Vagina (tissue), 2 donors: ENCODE measurements around the gene LPP. TPM values are rescaled to one million over a fixed set of nuclear protein-coding genes. Genes with fewer than 3 reads are reported as not detected.

Experiments used
- DNase-seq, 2 donors: peaks; one replicate each; pipeline ENCODE4 v3.0.0-alpha.2; 2017; ENCODE audit errors: extremely low spot score in 2 of 2
- H3K27ac ChIP-seq: fragments of 200-600 bp; sonication (generic); one replicate; pipeline ENCODE4 v1.5.1; 2019
- H3K27me3 ChIP-seq: fragments of 200-600 bp; sonication (generic); one replicate; pipeline ENCODE4 v1.5.1; 2019
- H3K36me3 ChIP-seq, 2 donors: fragments of 200-600 bp; sonication (generic); one replicate each; pipeline ENCODE4 v1.5.1; 2017 to 2019
- H3K4me1 ChIP-seq: fragments of 200-600 bp; sonication (generic); one replicate; pipeline ENCODE4 v1.5.1; 2019
- H3K4me3 ChIP-seq, 2 donors: fragments of 200-600 bp; sonication (generic); 1 replicate in 1 of 2; 2 replicates in 1 of 2; pipeline ENCODE4 v1.5.1; 2016 to 2019
- H3K9me3 ChIP-seq: fragments of 200-600 bp; sonication (generic); one replicate; pipeline ENCODE4 v1.5.1; 2019
- POLR2A ChIP-seq, 2 donors: fragments of 450-650 bp; IDR thresholded peaks; one replicate each; pipeline ENCODE4 v1.6.1; 2017; ENCODE audit warnings: antibody characterized with exemption in 2 of 2, mild to moderate bottlenecking in 2 of 2, moderate library complexity in 2 of 2
- POLR2AphosphoS5 ChIP-seq, 2 donors: sonication (generic); formaldehyde crosslinking; IDR thresholded peaks; one replicate each; pipeline ENCODE4 v1.9.0; 2017; ENCODE audit warnings: antibody characterized with exemption in 2 of 2, mild to moderate bottlenecking in 2 of 2, low read depth in 1 of 2; ENCODE audit not compliant: insufficient read depth in 1 of 2
- intact Hi-C: fragments of 100-400 bp; cut with DNase I; formaldehyde crosslinking; loops from one replicate; pipeline ENCODE4 v1.15.1; 2023
- total RNA-seq: library from RNA; depleted of rRNA; stranded (reverse); fragments of >200 nt; gene quantifications from one replicate; pipeline ENCODE4 v1.2.3, GENCODE V29; 2016
- TF ChIP-seq, protein P1 (sequence below), 3 experiments: fragments of 450-650 bp in 2 of 3; fragments of 200-600 bp in 1 of 3; sonication (generic) in 1 of 3; IDR thresholded peaks; one replicate each; pipeline ENCODE4 v1.5.1; 2017 to 2019; ENCODE audit warnings: antibody characterized with exemption in 3 of 3, mild to moderate bottlenecking in 2 of 3, moderate library complexity in 2 of 3

LPP gene
- total RNA-seq, 1 donor from 2014 or later, result 248 TPM

DNA sequence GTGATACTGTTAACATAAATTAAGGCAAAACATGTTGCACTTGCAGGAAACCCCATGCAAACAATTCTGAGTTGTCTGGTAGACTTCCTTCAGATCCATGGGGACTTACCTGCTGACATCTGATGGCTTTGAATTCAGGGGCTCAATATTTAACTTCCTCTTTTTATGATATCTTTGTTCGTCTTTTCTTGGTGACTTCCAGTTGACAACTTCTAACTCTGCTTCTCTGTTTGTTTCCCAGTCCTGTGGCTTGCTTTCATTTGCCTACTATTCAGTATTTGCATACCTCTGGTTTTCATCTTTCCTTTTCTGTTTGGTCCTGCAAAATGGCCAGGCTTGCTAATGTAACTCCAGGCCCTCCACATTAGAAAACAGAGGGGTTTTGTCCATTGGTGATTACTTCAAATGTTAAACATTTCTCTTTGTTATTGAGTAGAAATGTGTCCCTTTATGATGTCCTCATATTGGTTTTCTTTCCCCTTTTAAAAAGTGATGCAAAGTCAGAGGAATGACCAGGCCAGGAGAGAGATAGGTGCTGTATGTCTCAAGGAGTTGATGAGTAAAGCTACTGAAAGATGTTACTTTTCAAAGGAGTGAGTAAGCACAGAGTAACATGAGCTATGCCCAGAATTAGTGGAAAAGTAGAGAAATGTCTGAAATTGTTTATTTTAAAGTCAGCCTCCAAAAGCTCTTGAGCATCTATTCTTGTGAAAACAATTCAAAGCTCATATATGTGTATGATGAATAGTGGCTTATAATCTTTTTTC lies 335.9 kb downstream of the LPP start:
- H3K9me3 ChIP-seq, result no peaks in the 10 kb centered on the region
- DNase-seq, result no peak
- H3K27ac ChIP-seq, result no peak overlapping the region
- H3K4me3 ChIP-seq, result no peak overlapping the region
- intact Hi-C loops, result no loop called here
- TF ChIP-seq, protein P1, sequence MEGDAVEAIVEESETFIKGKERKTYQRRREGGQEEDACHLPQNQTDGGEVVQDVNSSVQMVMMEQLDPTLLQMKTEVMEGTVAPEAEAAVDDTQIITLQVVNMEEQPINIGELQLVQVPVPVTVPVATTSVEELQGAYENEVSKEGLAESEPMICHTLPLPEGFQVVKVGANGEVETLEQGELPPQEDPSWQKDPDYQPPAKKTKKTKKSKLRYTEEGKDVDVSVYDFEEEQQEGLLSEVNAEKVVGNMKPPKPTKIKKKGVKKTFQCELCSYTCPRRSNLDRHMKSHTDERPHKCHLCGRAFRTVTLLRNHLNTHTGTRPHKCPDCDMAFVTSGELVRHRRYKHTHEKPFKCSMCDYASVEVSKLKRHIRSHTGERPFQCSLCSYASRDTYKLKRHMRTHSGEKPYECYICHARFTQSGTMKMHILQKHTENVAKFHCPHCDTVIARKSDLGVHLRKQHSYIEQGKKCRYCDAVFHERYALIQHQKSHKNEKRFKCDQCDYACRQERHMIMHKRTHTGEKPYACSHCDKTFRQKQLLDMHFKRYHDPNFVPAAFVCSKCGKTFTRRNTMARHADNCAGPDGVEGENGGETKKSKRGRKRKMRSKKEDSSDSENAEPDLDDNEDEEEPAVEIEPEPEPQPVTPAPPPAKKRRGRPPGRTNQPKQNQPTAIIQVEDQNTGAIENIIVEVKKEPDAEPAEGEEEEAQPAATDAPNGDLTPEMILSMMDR (IDR thresholded peaks at IDR 0.05), result no peak
- TF ChIP-seq POLR2A (IDR thresholded peaks at IDR 0.05) (no peak), POLR2AphosphoS5 (IDR thresholded peaks at IDR 0.05; ENCODE audit: insufficient read depth in 1 of 2, low read depth in 1 of 2) (no peak)
- no peaks in the 10 kb centered on the region for H3K27me3 ChIP-seq
- H3K4me1 ChIP-seq, result peaks cover 24% of the 10 kb centered on the region
- peaks cover 0 to 5% of the 10 kb centered on the region in 2 donors for H3K36me3 ChIP-seq

DNA sequence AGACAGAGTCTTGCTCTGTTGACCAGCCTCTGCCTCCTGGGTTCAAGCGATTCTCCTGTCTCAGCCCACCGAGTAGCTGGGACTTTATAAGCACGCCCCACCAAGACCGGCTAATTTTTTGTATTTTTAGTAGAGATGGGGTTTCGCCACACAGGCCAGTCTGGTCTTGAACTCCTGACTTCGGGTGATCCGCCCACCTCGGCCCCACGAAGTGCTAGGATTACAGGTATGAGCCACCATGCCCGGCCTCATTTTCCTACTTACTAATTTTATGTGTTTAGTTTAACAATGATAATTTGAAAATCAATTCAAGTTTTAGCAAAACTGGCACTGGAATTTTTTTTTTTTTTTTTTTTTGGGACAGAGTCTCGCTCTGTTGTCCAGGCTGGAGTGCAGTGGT lies 336.5 kb downstream of the LPP start:
- Histone ChIP-seq H3K27me3 (no peaks in the 10 kb centered on the region), H3K4me3 (no peak overlapping the region), H3K27ac (no peak overlapping the region), H3K36me3 (no peaks in the 10 kb centered on the region), H3K4me1 (peaks cover 24% of the 10 kb centered on the region), H3K9me3 (no peaks in the 10 kb centered on the region)
- TF ChIP-seq POLR2A (IDR thresholded peaks at IDR 0.05) (no peak), POLR2AphosphoS5 (IDR thresholded peaks at IDR 0.05; ENCODE audit: insufficient read depth in 1 of 2, low read depth in 1 of 2) (no peak)
- TF ChIP-seq, protein P1 (IDR thresholded peaks at IDR 0.05), result no peak
- intact Hi-C loops, result no loop called here
- no peak for DNase-seq

DNA sequence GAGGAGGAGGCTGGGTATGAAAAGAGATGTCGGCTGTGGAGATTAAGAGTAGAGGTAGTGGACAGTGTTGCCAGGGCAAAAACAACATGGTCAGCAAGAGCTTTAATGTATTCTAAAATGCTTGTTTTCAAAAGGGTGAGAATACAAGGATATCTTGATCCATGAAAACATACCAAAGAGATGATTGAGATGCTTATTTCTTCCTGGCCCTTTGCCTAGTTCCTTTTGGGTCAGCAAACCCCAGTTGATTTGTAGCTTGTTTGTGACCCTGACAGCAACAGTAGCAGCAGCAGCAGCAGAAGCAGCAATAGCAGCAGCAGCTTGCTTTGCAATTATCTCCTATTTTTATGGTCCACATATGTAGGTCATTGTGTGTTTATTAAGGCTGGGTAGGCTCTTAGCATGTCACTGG lies 337.3 kb downstream of the LPP start:
- DNase-seq, result no peak
- H3K27ac ChIP-seq, result no peak overlapping the region
- no peak overlapping the region for H3K4me3 ChIP-seq
- H3K36me3 ChIP-seq, result no peaks in the 10 kb centered on the region
- H3K9me3 ChIP-seq, result no peaks in the 10 kb centered on the region
- TF ChIP-seq, protein P1 (IDR thresholded peaks at IDR 0.05), result no peak
- no peak for TF ChIP-seq POLR2A (IDR thresholded peaks at IDR 0.05)
- no peak for TF ChIP-seq POLR2AphosphoS5 (IDR thresholded peaks at IDR 0.05; ENCODE audit: insufficient read depth in 1 of 2, low read depth in 1 of 2)
- intact Hi-C loops, result no loop called here
- H3K4me1 ChIP-seq, result peaks cover 24% of the 10 kb centered on the region
- H3K27me3 ChIP-seq, result no peaks in the 10 kb centered on the region

DNA sequence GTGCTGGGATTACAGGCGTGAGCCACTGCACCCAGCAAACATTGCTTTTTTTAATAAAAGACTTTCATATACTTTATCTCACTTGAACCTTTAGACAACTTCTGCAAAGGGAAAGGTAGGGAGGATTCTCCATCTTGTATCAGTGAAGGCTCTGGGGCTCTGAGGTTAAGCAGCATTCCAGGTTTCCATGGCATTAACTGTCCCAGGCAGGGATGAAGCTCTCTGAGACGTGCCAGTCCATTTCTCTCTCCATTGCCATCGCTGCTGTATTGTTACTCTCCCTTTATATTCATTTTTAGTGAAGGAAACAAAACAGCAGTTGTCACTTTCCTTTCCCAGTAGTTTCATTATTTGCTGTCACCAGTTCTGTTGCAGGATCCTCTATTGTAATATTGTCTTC lies 342.4 kb downstream of the LPP start:
- TF ChIP-seq, protein P1 (IDR thresholded peaks at IDR 0.05), result no peak
- TF ChIP-seq POLR2A (IDR thresholded peaks at IDR 0.05) (no peak), POLR2AphosphoS5 (IDR thresholded peaks at IDR 0.05; ENCODE audit: insufficient read depth in 1 of 2, low read depth in 1 of 2) (no peak)

DNA sequence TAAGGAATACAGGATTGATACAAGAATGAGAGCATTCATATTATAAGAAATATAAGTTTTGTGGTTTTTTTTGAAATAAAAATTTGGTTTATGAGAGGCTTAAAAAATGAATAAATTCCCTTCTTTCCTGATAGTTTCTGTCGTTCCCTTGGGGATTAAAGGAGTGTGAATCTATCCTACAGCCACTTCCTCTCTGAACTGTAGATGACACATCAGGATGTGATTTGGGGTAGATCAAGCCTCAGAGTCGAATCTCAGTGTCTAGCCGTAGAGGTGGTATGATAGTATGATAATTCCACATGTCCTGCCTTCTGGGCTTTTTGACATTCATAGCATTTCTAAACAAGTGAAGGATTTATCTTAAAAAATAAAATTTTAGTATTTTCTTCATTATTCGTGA lies 343.1 kb downstream of the LPP start:
- no peak overlapping the region for H3K27ac ChIP-seq
- no peaks in the 10 kb centered on the region for H3K36me3 ChIP-seq
- intact Hi-C loops, result no loop called here
- no peaks in the 10 kb centered on the region for H3K9me3 ChIP-seq
- H3K4me3 ChIP-seq, result no peak overlapping the region
- no peak for DNase-seq
- H3K4me1 ChIP-seq, result peaks cover 7% of the 10 kb centered on the region
- TF ChIP-seq POLR2AphosphoS5 (IDR thresholded peaks at IDR 0.05; ENCODE audit: insufficient read depth in 1 of 2, low read depth in 1 of 2) (no peak), POLR2A (IDR thresholded peaks at IDR 0.05) (no peak)
- TF ChIP-seq, protein P1 (IDR thresholded peaks at IDR 0.05), result no peak
- H3K27me3 ChIP-seq, result no peaks in the 10 kb centered on the region

More for the DNA sequence above, 342.4 kb downstream of the LPP start:
- H3K27ac ChIP-seq, result no peak overlapping the region
- intact Hi-C loops, result no loop called here
- no peak overlapping the region for H3K4me3 ChIP-seq
- H3K36me3 ChIP-seq, result no peaks in the 10 kb centered on the region
- no peaks in the 10 kb centered on the region for H3K9me3 ChIP-seq
- DNase-seq, result no peak
- H3K4me1 ChIP-seq, result peaks cover 9% of the 10 kb centered on the region
- no peaks in the 10 kb centered on the region for H3K27me3 ChIP-seq
